Right lobe of liver (tissue), 6 donors: ENCODE results near the gene LRRC55. TPM values are rescaled to one million over a fixed set of nuclear protein-coding genes. Genes with fewer than 3 reads are reported as not detected.

Source experiments
- ATAC-seq, 4 donors: fragments of 200-7000 bp; cut with Tn5 transposase; one replicate each; pipeline ENCODE4 v1.9.1; 2020; ENCODE audit warnings: mild to moderate bottlenecking in 4 of 4, moderate library complexity in 4 of 4
- DNase-seq, 3 donors: peaks; one replicate each; pipeline ENCODE4 v3.0.0-alpha.2; 2020
- H3K27ac ChIP-seq, 3 donors: fragments of 200-600 bp; one replicate each; pipeline ENCODE4 v1.8.0; 2022
- H3K27me3 ChIP-seq, 2 donors: fragments of 200-600 bp; one replicate each; pipeline ENCODE4 v1.8.0; 2022
- H3K36me3 ChIP-seq, 4 donors: fragments of 200-600 bp; sonication (generic) in 1 of 4; one replicate each; pipeline versions ENCODE4 v1.5.1 to v1.8.0; 2017 to 2022; ENCODE audit warnings: control low read depth in 1 of 4
- H3K4me1 ChIP-seq, 4 donors: fragments of 200-600 bp; sonication (generic) in 1 of 4; one replicate each; pipeline versions ENCODE4 v1.5.1 to v1.8.0; 2017 to 2022; ENCODE audit warnings: control low read depth in 1 of 4
- H3K4me3 ChIP-seq, 3 donors: fragments of 200-600 bp; one replicate each; pipeline ENCODE4 v1.8.0; 2022
- H3K9me3 ChIP-seq, 4 donors: fragments of 200-600 bp; sonication (generic) in 1 of 4; one replicate each; pipeline versions ENCODE4 v1.5.1 to v1.8.0; 2017 to 2022; ENCODE audit warnings: control low read depth in 1 of 4
- CTCF ChIP-seq, 4 donors: fragments of 200-600 bp in 3 of 4; fragments of 450-650 bp in 1 of 4; IDR thresholded peaks; one replicate each; pipeline versions ENCODE4 v1.5.1 to v1.8.0; 2016 to 2022; ENCODE audit warnings: antibody characterized with exemption in 4 of 4, mild to moderate bottlenecking in 2 of 4
- POLR2A ChIP-seq: fragments of 450-650 bp; IDR thresholded peaks from one replicate; pipeline ENCODE4 v1.6.1; 2017; ENCODE audit warnings: antibody characterized with exemption, mild to moderate bottlenecking
- WGBS: methylation state at CpG from one replicate; pipeline ENCODE4 v1.1.6; 2018; ENCODE audit warnings: low coverage, low lambda C conversion rate; ENCODE audit not compliant: insufficient coverage; ENCODE audit errors: missing lambda C conversion rate; 5-methylcytosine and 5-hydroxymethylcytosine counted together
- intact Hi-C, 2 donors: fragments of 100-400 bp; cut with DNase I; formaldehyde crosslinking; loops; one replicate each; pipeline versions ENCODE4 v1.11.2 to v1.14.1; 2022
- total RNA-seq, 6 experiments: library from RNA; depleted of rRNA in 2 of 6; stranded (reverse); fragments of >200 nt in 2 of 6; fragmentation: NEBNext Ultra II Directional in 3 of 6; extraction: Animal tissue kit (Norgen Biotek cat#: 25700) in 3 of 6; gene quantifications; one replicate each; pipeline versions ENCODE4 v1.1.0 to v1.2.4, GENCODE V29; 2016 to 2023
- donor health status: DM: no; HTN: yes; CAD: no.
- donor health status: DM: no; HTN: no; CAD: no.
- donor health status: DM: no; HTN: no; CAD: no.
- donor health status: DM: no; HTN: yes; CAD: no.
- donor health status: DM: no; HTN: yes; CAD: no.

The LRRC55 gene
- total RNA-seq, 6 experiments from 2014 or later = 0.06 to 0.71 (median 0.13) TPM; not detected in 1

- DNase-seq (no peak), ATAC-seq (no peak)
- Histone ChIP-seq H3K27ac (no peak overlapping the region), H3K27me3 (no peaks in the 10 kb centered on the region), H3K9me3 (no peaks in the 10 kb centered on the region), H3K4me1 (peaks cover 0 to 2% (median 1%) of the 10 kb centered on the region in 4 donors), H3K36me3 (no peaks in the 10 kb centered on the region), H3K4me3 (no peak overlapping the region)
- intact Hi-C loops = no loop called here
- 64% methylated on average over 2 of the region's 2 CpGs for WGBS
- TF ChIP-seq POLR2A = no peak
Observed at GRCh38 chr11:57224128-57224527, 42.4 kb downstream of the LRRC55 start.

GRCh38 chr11:57224537-57224936 lies 42.8 kb downstream of the LRRC55 start:
- no peaks in the 10 kb centered on the region for H3K4me1 ChIP-seq
- H3K27ac ChIP-seq = no peak overlapping the region
- intact Hi-C loops = no loop called here
- TF ChIP-seq CTCF (IDR thresholded peaks at IDR 0.05) (no peak), POLR2A (no peak)
- ATAC-seq (peak in 1 of 4 donors; percentile 46), DNase-seq (no peak)
- H3K27me3 ChIP-seq = no peaks in the 10 kb centered on the region
- H3K36me3 ChIP-seq = no peaks in the 10 kb centered on the region
- H3K9me3 ChIP-seq = no peaks in the 10 kb centered on the region
- H3K4me3 ChIP-seq = no peak overlapping the region

GRCh38 chr11:57228600-57228999 lies 46.8 kb downstream of the LRRC55 start:
- Histone ChIP-seq H3K4me3 (no peak overlapping the region), H3K27me3 (no peaks in the 10 kb centered on the region), H3K27ac (no peak overlapping the region), H3K9me3 (no peaks in the 10 kb centered on the region), H3K36me3 (no peaks in the 10 kb centered on the region), H3K4me1 (no peaks in the 10 kb centered on the region)
- ATAC-seq (no peak), DNase-seq (no peak)
- TF ChIP-seq CTCF (IDR thresholded peaks at IDR 0.05) (no peak), POLR2A (no peak)
- 58% methylated on average over 3 of the region's 3 CpGs for WGBS
- intact Hi-C loops = no loop called here

- ATAC-seq (no peak), DNase-seq (no peak)
- Histone ChIP-seq H3K9me3 (no peaks in the 10 kb centered on the region), H3K4me1 (no peaks in the 10 kb centered on the region), H3K27ac (no peak overlapping the region), H3K27me3 (no peaks in the 10 kb centered on the region), H3K4me3 (no peak overlapping the region), H3K36me3 (no peaks in the 10 kb centered on the region)
- 28% methylated on average over 5 of the region's 5 CpGs for WGBS
- TF ChIP-seq CTCF (IDR thresholded peaks at IDR 0.05) (no peak), POLR2A (no peak)
- intact Hi-C loops = no loop called here
Observed at GRCh38 chr11:57230316-57230715, 48.6 kb downstream of the LRRC55 start.

- TF ChIP-seq POLR2A = no peak
- no peak for TF ChIP-seq CTCF (IDR thresholded peaks at IDR 0.05)
- Histone ChIP-seq H3K4me1 (no peaks in the 10 kb centered on the region), H3K27me3 (no peaks in the 10 kb centered on the region), H3K9me3 (no peaks in the 10 kb centered on the region), H3K27ac (no peak overlapping the region), H3K4me3 (no peak overlapping the region), H3K36me3 (no peaks in the 10 kb centered on the region)
- 33% methylated on average over 14 of the region's 18 CpGs for WGBS
- ATAC-seq (no peak), DNase-seq (no peak)
- intact Hi-C loops = no loop called here
Observed at GRCh38 chr11:57230791-57231538, 49.2 kb downstream of the LRRC55 start.
